ENCODE results near the gene DET1. TPM values are rescaled to one million over a fixed set of nuclear protein-coding genes. Genes with fewer than 3 reads are reported as not detected.

The DET1 gene
- total and polyA plus RNA-seq, 7 donors, result 2.4 to 13.0 (median 7.4) TPM

DNA sequence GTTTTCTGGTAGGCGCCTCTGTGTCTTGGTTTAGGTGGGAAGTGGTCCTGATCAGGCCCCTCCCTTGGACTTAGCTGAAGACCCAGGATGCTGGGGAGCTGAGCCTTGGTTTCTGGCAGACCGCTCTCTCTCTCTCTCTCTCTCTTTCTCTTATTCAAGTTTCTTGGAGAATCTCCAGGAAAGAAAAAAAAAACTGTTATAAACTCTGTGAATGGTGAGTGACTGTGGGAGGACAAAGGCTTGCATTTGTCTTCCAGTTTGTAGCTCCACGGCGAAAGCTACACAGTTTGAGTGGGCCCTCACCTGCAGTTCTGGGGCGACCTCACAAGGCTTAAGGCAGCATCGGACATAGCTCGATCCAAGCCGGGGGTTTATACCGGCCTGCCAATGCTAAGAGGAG, 7.5 kb downstream of the DET1 start:
- TF ChIP-seq, protein P1, sequence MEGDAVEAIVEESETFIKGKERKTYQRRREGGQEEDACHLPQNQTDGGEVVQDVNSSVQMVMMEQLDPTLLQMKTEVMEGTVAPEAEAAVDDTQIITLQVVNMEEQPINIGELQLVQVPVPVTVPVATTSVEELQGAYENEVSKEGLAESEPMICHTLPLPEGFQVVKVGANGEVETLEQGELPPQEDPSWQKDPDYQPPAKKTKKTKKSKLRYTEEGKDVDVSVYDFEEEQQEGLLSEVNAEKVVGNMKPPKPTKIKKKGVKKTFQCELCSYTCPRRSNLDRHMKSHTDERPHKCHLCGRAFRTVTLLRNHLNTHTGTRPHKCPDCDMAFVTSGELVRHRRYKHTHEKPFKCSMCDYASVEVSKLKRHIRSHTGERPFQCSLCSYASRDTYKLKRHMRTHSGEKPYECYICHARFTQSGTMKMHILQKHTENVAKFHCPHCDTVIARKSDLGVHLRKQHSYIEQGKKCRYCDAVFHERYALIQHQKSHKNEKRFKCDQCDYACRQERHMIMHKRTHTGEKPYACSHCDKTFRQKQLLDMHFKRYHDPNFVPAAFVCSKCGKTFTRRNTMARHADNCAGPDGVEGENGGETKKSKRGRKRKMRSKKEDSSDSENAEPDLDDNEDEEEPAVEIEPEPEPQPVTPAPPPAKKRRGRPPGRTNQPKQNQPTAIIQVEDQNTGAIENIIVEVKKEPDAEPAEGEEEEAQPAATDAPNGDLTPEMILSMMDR (IDR thresholded peaks at IDR 0.05), result no peak
- TF ChIP-seq POLR2A (IDR thresholded peaks at IDR 0.05) (no peak), EP300 (IDR thresholded peaks at IDR 0.05) (no peak), POLR2AphosphoS5 (IDR thresholded peaks at IDR 0.05) (no peak)
- peak overlapping the region in 1 of 4 donors; percentile 39 for H3K27ac ChIP-seq
- H3K9me3 ChIP-seq, result no peaks in the 10 kb centered on the region
- H3K4me1 ChIP-seq, result peaks cover 0 to 36% (median 23%) of the 10 kb centered on the region in 4 donors
- intact Hi-C loops (cut with DNase I), result no loop called here
- H3K27me3 ChIP-seq, result no peaks in the 10 kb centered on the region
- 86 to 87% methylated on average over 9 of the region's 9 CpGs for WGBS, 2 donors
- no peak overlapping the region for H3K4me3 ChIP-seq
- no peak for DNase-seq
- H3K36me3 ChIP-seq, result no peaks in the 10 kb centered on the region

- no peak for DNase-seq
- intact Hi-C loops (cut with DNase I), result no loop called here
- no peaks in the 10 kb centered on the region for H3K27me3 ChIP-seq
- H3K4me1 ChIP-seq, result peaks cover 0 to 24% (median 11%) of the 10 kb centered on the region in 4 donors
- H3K27ac ChIP-seq, result no peak overlapping the region
- H3K4me3 ChIP-seq, result no peak overlapping the region
- WGBS, 2 donors, result 89 to 91% methylated on average over 7 of the region's 7 CpGs
- no peaks in the 10 kb centered on the region for H3K36me3 ChIP-seq
- no peaks in the 10 kb centered on the region for H3K9me3 ChIP-seq
- TF ChIP-seq POLR2AphosphoS5 (IDR thresholded peaks at IDR 0.05) (no peak), POLR2A (IDR thresholded peaks at IDR 0.05) (no peak), EP300 (IDR thresholded peaks at IDR 0.05) (no peak)
- TF ChIP-seq, protein P1 (IDR thresholded peaks at IDR 0.05), result no peak
These were observed 8.7 kb downstream of the DET1 start for GRCh38 chr15:88537591-88538317.

DNA sequence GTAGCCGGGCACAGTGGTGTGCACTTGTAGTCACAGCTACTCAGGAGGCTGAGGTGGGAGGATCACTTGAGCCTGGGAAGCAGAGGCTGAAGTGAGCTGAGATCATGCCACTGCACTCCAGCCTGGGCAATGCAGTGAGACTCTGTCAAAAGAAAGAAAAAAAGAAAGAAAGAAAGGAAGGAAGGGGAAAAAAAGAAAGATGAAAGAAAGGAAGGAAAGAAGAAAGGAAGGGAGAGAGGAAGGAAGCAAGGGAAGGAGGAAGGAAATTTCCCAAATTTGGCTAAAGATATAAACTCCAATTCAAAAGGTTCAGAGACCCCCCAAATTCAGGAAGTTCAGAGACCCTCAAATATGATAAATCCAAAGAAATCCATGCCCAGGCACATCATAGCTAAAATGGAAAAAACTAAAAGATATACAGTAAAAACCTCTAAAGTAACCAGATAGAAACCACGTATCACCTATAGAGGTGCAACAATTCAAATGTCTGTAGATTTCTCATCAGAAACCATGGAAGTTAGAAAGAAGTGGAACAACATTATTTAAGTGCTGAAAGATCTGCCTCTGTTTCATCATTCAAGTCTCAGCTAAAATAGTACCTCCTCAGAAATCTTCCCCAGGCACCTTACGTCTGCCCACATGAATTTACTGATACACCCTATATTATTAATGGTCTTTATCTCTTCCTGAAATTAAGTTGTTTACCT, 10.7 kb downstream of the DET1 start:
- Histone ChIP-seq H3K4me3 (no peak overlapping the region), H3K36me3 (peaks cover 0 to 13% (median 6%) of the 10 kb centered on the region in 4 donors), H3K27me3 (no peaks in the 10 kb centered on the region), H3K27ac (no peak overlapping the region), H3K4me1 (peaks cover 0 to 13% (median 0%) of the 10 kb centered on the region in 4 donors), H3K9me3 (no peaks in the 10 kb centered on the region)
- intact Hi-C loops (cut with DNase I), result no loop called here
- no peak for DNase-seq
- 96 to 97% methylated on average over 3 of the region's 3 CpGs for WGBS, 2 donors
- TF ChIP-seq POLR2A (IDR thresholded peaks at IDR 0.05) (no peak), EP300 (IDR thresholded peaks at IDR 0.05) (no peak), POLR2AphosphoS5 (IDR thresholded peaks at IDR 0.05) (no peak)
- TF ChIP-seq, protein P1 (IDR thresholded peaks at IDR 0.05), result no peak

GRCh38 chr15:88535100-88535499, 11.4 kb downstream of the DET1 start:
- no peak for DNase-seq
- no peak for TF ChIP-seq POLR2A (IDR thresholded peaks at IDR 0.05)
- Histone ChIP-seq H3K9me3 (no peaks in the 10 kb centered on the region), H3K27me3 (no peaks in the 10 kb centered on the region), H3K4me1 (peaks cover 0 to 13% (median 0%) of the 10 kb centered on the region in 4 donors), H3K36me3 (peaks cover 0 to 19% (median 12%) of the 10 kb centered on the region in 4 donors), H3K27ac (no peak overlapping the region), H3K4me3 (no peak overlapping the region)
- intact Hi-C loops (cut with DNase I), result no loop called here

GRCh38 chr15:88533376-88533775, 13.1 kb downstream of the DET1 start:
- Histone ChIP-seq H3K4me1 (no peaks in the 10 kb centered on the region), H3K9me3 (no peaks in the 10 kb centered on the region), H3K4me3 (no peak overlapping the region), H3K27ac (no peak overlapping the region), H3K27me3 (no peaks in the 10 kb centered on the region), H3K36me3 (peaks cover 0 to 24% (median 14%) of the 10 kb centered on the region in 4 donors)
- intact Hi-C loops (cut with DNase I), result no loop called here
- 76 to 91% methylated on average over 3 of the region's 3 CpGs for WGBS, 2 donors
- no peak for TF ChIP-seq POLR2AphosphoS5 (IDR thresholded peaks at IDR 0.05)
- TF ChIP-seq, protein P1 (IDR thresholded peaks at IDR 0.05), result no peak
- TF ChIP-seq EP300 (IDR thresholded peaks at IDR 0.05), result no peak
- TF ChIP-seq POLR2A (IDR thresholded peaks at IDR 0.05), result no peak
- no peak for DNase-seq
